ENCODE data around the gene SPEF2. TPM values are rescaled to one million over a fixed set of nuclear protein-coding genes. Genes with fewer than 3 reads are reported as not detected.

SPEF2 gene
- total RNA-seq, 2 donors from 2014 or later = 2.4 to 7.9 TPM

DNA sequence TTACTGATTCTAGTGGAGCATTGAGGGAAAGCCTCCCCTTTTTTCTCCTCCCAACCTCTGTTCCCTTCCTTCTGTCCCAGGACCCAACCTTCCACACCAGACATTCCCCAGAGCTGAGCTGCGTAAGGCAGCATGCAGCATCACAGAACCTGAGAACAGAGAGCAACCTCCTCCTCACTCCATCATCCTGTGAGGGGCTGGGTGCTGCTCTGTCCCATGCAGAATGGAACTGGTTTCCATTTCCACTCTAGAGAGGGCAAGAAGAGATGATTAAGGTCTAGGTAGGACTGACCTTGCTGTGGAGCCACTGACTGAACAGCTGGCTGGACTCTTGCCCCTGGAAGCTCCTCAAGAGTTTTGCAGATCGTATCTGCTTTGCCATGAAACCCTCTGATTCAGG lies 208.9 kb downstream of the SPEF2 start:
- Histone ChIP-seq H3K4me1 (replicated peaks) (no peaks in the 10 kb centered on the region), H3K4me3 (no peak overlapping the region), H3K27me3 (replicated peaks; ENCODE audit: insufficient read depth) (no peaks in the 10 kb centered on the region), H3K27ac (no peak overlapping the region), H3K36me3 (no peaks in the 10 kb centered on the region), H3K9me3 (no peaks in the 10 kb centered on the region)
- DNase-seq (ENCODE audit: low spot score) = no peak
- 77% methylated on average over 2 of the region's 2 CpGs for WGBS
- intact Hi-C loops (cut with DNase I) = no loop called here
- TF ChIP-seq, protein P1, sequence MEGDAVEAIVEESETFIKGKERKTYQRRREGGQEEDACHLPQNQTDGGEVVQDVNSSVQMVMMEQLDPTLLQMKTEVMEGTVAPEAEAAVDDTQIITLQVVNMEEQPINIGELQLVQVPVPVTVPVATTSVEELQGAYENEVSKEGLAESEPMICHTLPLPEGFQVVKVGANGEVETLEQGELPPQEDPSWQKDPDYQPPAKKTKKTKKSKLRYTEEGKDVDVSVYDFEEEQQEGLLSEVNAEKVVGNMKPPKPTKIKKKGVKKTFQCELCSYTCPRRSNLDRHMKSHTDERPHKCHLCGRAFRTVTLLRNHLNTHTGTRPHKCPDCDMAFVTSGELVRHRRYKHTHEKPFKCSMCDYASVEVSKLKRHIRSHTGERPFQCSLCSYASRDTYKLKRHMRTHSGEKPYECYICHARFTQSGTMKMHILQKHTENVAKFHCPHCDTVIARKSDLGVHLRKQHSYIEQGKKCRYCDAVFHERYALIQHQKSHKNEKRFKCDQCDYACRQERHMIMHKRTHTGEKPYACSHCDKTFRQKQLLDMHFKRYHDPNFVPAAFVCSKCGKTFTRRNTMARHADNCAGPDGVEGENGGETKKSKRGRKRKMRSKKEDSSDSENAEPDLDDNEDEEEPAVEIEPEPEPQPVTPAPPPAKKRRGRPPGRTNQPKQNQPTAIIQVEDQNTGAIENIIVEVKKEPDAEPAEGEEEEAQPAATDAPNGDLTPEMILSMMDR (IDR thresholded peaks at IDR 0.05) = no peak
- TF ChIP-seq POLR2A (IDR thresholded peaks at IDR 0.05) (no peak), POLR2AphosphoS5 (IDR thresholded peaks at IDR 0.05) (no peak)

DNA sequence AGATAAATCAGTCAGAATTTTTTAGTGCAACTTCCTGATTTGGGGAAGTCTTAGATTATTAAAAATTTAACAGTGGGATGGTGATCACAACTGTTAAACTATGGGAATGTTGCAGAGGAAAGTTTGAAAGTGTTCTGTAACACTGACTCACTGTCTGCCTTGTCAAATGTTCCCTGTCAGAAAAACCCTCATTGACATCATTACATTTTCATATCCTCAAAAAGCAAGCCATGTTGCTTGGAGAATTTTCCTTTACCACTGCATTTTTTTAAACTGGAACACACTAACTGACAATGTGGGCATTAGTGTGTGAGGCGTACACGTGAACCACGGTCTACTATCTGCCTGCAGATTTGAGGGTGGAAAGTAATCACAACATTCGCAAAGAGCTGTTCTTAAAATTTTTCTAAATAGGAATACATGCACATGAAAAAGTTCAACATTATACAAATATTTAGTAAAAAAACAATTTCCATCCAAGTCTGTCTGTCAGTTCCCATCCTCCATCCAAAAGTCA lies 210.5 kb downstream of the SPEF2 start:
- Histone ChIP-seq H3K9me3 (no peaks in the 10 kb centered on the region), H3K36me3 (no peaks in the 10 kb centered on the region), H3K4me1 (replicated peaks) (no peaks in the 10 kb centered on the region), H3K4me3 (no peak overlapping the region), H3K27me3 (replicated peaks; ENCODE audit: insufficient read depth) (no peaks in the 10 kb centered on the region), H3K27ac (no peak overlapping the region)
- 89% methylated on average over 4 of the region's 4 CpGs for WGBS
- DNase-seq (ENCODE audit: low spot score) = no peak
- intact Hi-C loops (cut with DNase I) = no loop called here
- TF ChIP-seq, protein P1 (IDR thresholded peaks at IDR 0.05) = no peak
- TF ChIP-seq POLR2A (IDR thresholded peaks at IDR 0.05) = no peak
- TF ChIP-seq POLR2AphosphoS5 (IDR thresholded peaks at IDR 0.05) = no peak

DNA sequence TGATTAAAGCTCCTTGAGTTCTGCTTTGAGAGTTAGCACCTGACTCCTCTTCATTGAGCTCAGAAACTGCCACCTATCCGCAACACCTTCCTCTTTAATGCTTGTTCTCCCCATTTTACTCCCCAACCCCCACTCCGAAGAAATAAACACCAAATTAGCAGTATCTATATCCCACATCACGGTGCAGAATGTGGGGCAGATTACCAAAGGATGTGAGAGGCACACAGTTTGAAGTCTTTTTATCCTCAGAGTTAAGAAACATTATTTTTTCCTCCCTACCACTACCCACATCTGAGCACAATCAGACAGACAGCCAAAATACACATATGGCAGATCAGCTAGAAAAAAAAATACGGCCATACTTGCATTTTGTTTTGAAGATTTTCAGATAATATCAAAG lies 212.9 kb downstream of the SPEF2 start:
- Histone ChIP-seq H3K27me3 (replicated peaks; ENCODE audit: insufficient read depth) (no peaks in the 10 kb centered on the region), H3K4me1 (replicated peaks) (no peaks in the 10 kb centered on the region), H3K36me3 (no peaks in the 10 kb centered on the region), H3K4me3 (no peak overlapping the region), H3K27ac (no peak overlapping the region), H3K9me3 (no peaks in the 10 kb centered on the region)
- WGBS = 44% methylated on average over 4 of the region's 4 CpGs
- DNase-seq (ENCODE audit: low spot score) = no peak
- intact Hi-C loops (cut with DNase I) = no loop called here
- TF ChIP-seq, protein P1 (IDR thresholded peaks at IDR 0.05) = no peak
- TF ChIP-seq POLR2A (IDR thresholded peaks at IDR 0.05) (no peak), POLR2AphosphoS5 (IDR thresholded peaks at IDR 0.05) (no peak)

- TF ChIP-seq, protein P1 (IDR thresholded peaks at IDR 0.05) = no peak
- Histone ChIP-seq H3K9me3 (no peaks in the 10 kb centered on the region), H3K4me1 (replicated peaks) (no peaks in the 10 kb centered on the region), H3K27me3 (replicated peaks; ENCODE audit: insufficient read depth) (no peaks in the 10 kb centered on the region), H3K27ac (no peak overlapping the region), H3K4me3 (no peak overlapping the region), H3K36me3 (no peaks in the 10 kb centered on the region)
- intact Hi-C loops (cut with DNase I) = no loop called here
- 63% methylated on average over 2 of the region's 2 CpGs for WGBS
- no peak for DNase-seq (ENCODE audit: low spot score)
Observed at GRCh38 chr5:35832762-35833161, 215.1 kb downstream of the SPEF2 start.

- Histone ChIP-seq H3K27me3 (replicated peaks; ENCODE audit: insufficient read depth) (no peaks in the 10 kb centered on the region), H3K27ac (no peak overlapping the region), H3K9me3 (no peaks in the 10 kb centered on the region), H3K4me3 (no peak overlapping the region), H3K4me1 (replicated peaks) (no peaks in the 10 kb centered on the region), H3K36me3 (no peaks in the 10 kb centered on the region)
- DNase-seq (ENCODE audit: low spot score) = no peak
- intact Hi-C loops (cut with DNase I) = no loop called here
- no peak for TF ChIP-seq POLR2AphosphoS5 (IDR thresholded peaks at IDR 0.05)
- TF ChIP-seq, protein P1 (IDR thresholded peaks at IDR 0.05) = no peak
- no peak for TF ChIP-seq POLR2A (IDR thresholded peaks at IDR 0.05)
- 82% methylated on average over 2 of the region's 2 CpGs for WGBS
Observed at GRCh38 chr5:35833224-35833623, 215.6 kb downstream of the SPEF2 start.
